WTC11 (cell line): Measurements from ENCODE around the gene SNRPD3. TPM values are rescaled to one million over a fixed set of nuclear protein-coding genes. Genes with fewer than 3 reads are reported as not detected.

Experiments
- ATAC-seq: fragments of 200-7000 bp; cut with Tn5 transposase; 2 replicates; pipeline ENCODE4 v1.10.0; 2021; ENCODE audit warnings: mild to moderate bottlenecking, moderate library complexity
- CTCF ChIA-PET: fragments of 300-600 bp; sonication (Branson Sonifier 250); formaldehyde crosslinking; loops from one replicate; lab custom pipeline; 2021; ENCODE audit warnings: antibody characterized with exemption; lab: Charles Lee
- POLR2A ChIA-PET: fragments of 350-600 bp; sonication (Branson Sonifier 250); formaldehyde crosslinking; loops from one replicate; lab custom pipeline; 2021; ENCODE audit warnings: antibody characterized with exemption; lab: Charles Lee
- DNase-seq: peaks from one replicate; pipeline ENCODE4 v3.0.0; 2021; ENCODE audit warnings: low spot score
- H3K27ac Mint-ChIP-seq: 2 replicates; pipeline ENCODE4 v1.8.0; 2021; ENCODE audit warnings: mixed read lengths
- H3K27me3 Mint-ChIP-seq: 2 replicates; pipeline ENCODE4 v1.8.0; 2021; ENCODE audit warnings: low read depth, mild to moderate bottlenecking, moderate library complexity, mixed read lengths
- H3K36me3 Mint-ChIP-seq: 2 replicates; pipeline ENCODE4 v1.8.0; 2021; ENCODE audit warnings: mixed read lengths
- H3K4me1 Mint-ChIP-seq: 2 replicates; pipeline ENCODE4 v1.8.0; 2022; ENCODE audit warnings: mixed read lengths
- H3K4me3 Mint-ChIP-seq: 2 replicates; pipeline ENCODE4 v1.8.0; 2021; ENCODE audit warnings: mild to moderate bottlenecking, moderate library complexity, mixed read lengths
- H3K9me3 Mint-ChIP-seq: 2 replicates; pipeline ENCODE4 v1.8.0; 2021; ENCODE audit warnings: mixed read lengths
- AFF4 ChIP-seq: sonication (generic); formaldehyde crosslinking; IDR thresholded peaks from 2 replicates; pipeline ENCODE4 v1.8.1; 2023; ENCODE audit warnings: mild to moderate bottlenecking, missing genetic modification reagents, borderline replicate concordance
- ATF2 ChIP-seq: sonication (generic); formaldehyde crosslinking; IDR thresholded peaks from 2 replicates; pipeline ENCODE4 v1.8.1; 2022; ENCODE audit warnings: low read depth, missing genetic modification reagents, borderline replicate concordance
- CREM ChIP-seq: sonication (generic); formaldehyde crosslinking; IDR thresholded peaks from 2 replicates; pipeline ENCODE4 v1.8.1; 2022; ENCODE audit warnings: mild to moderate bottlenecking, missing genetic modification reagents, moderate library complexity
- E2F4 ChIP-seq: sonication (generic); formaldehyde crosslinking; IDR thresholded peaks from 2 replicates; pipeline ENCODE4 v1.8.1; 2022; ENCODE audit warnings: low read depth, mild to moderate bottlenecking, moderate library complexity, missing genetic modification reagents, borderline replicate concordance
- ELF4 ChIP-seq: sonication (generic); formaldehyde crosslinking; IDR thresholded peaks from 2 replicates; pipeline ENCODE4 v1.8.1; 2022; ENCODE audit warnings: low read depth, mild to moderate bottlenecking, moderate library complexity, missing genetic modification reagents
- FOXP4 ChIP-seq: sonication (generic); formaldehyde crosslinking; IDR thresholded peaks from 2 replicates; pipeline ENCODE4 v1.8.0; 2022; ENCODE audit warnings: mild to moderate bottlenecking, missing genetic modification reagents
- KAT7 ChIP-seq: sonication (generic); formaldehyde crosslinking; IDR thresholded peaks from 2 replicates; pipeline ENCODE4 v1.8.1; 2023; ENCODE audit warnings: missing genetic modification reagents, mild to moderate bottlenecking, borderline replicate concordance
- NFE2L1 ChIP-seq: sonication (generic); formaldehyde crosslinking; IDR thresholded peaks from 2 replicates; pipeline ENCODE4 v1.8.1; 2023; ENCODE audit warnings: missing genetic modification reagents
- PRDM15 ChIP-seq: sonication (generic); formaldehyde crosslinking; IDR thresholded peaks from 2 replicates; pipeline ENCODE4 v1.8.0; 2022; ENCODE audit warnings: missing genetic modification reagents
- TEAD1 ChIP-seq: sonication (generic); formaldehyde crosslinking; IDR thresholded peaks from 2 replicates; pipeline ENCODE4 v1.8.0; 2022; ENCODE audit warnings: mild to moderate bottlenecking, missing genetic modification reagents
- USF2 ChIP-seq: sonication (generic); formaldehyde crosslinking; IDR thresholded peaks from 2 replicates; pipeline ENCODE4 v1.8.1; 2023; ENCODE audit warnings: mild to moderate bottlenecking, missing genetic modification reagents, moderate library complexity
- ZBTB21 ChIP-seq: sonication (generic); formaldehyde crosslinking; IDR thresholded peaks from 2 replicates; pipeline ENCODE4 v1.8.1; 2023; ENCODE audit warnings: mild to moderate bottlenecking, missing genetic modification reagents, borderline replicate concordance
- ZNF138 ChIP-seq: sonication (generic); formaldehyde crosslinking; conservative IDR thresholded peaks from 2 replicates; pipeline ENCODE4 v1.8.1; 2022; ENCODE audit warnings: mild to moderate bottlenecking, moderate library complexity, missing genetic modification reagents
- ZNF219 ChIP-seq: sonication (generic); formaldehyde crosslinking; IDR thresholded peaks from 2 replicates; pipeline ENCODE4 v1.8.0; 2023; ENCODE audit warnings: missing genetic modification reagents, mild to moderate bottlenecking, borderline replicate concordance
- ZNF232 ChIP-seq: sonication (generic); formaldehyde crosslinking; IDR thresholded peaks from 2 replicates; pipeline ENCODE4 v1.8.0; 2022; ENCODE audit warnings: mild to moderate bottlenecking, missing genetic modification reagents
- ZNF263 ChIP-seq: sonication (generic); formaldehyde crosslinking; IDR thresholded peaks from 2 replicates; pipeline ENCODE4 v1.8.1; 2022; ENCODE audit warnings: low read depth, mild to moderate bottlenecking, moderate library complexity, missing genetic modification reagents
- ZNF317 ChIP-seq: sonication (generic); formaldehyde crosslinking; IDR thresholded peaks from 2 replicates; pipeline ENCODE4 v1.8.1; 2023; ENCODE audit warnings: low read depth, mild to moderate bottlenecking, moderate library complexity, missing genetic modification reagents, borderline replicate concordance
- total RNA-seq: library from RNA; stranded (reverse); gene quantifications from 3 replicates; pipeline ENCODE4 v1.2.3, GENCODE V29; 2021

The SNRPD3 gene
- total RNA-seq, 1 experiment from 2014 or later: 198 TPM

GRCh38 chr22:24592058-24592850, 36.5 kb downstream of the SNRPD3 start:
- ATAC-seq: peak; percentile 49
- Mint-ChIP-seq H3K4me3 (peak overlapping the region; percentile 91), H3K27me3 (no peaks in the 10 kb centered on the region)
- DNase-seq: peak; percentile 48
- TF ChIP-seq ZNF317 (CRISPR knock-in tag) (no peak), USF2 (CRISPR knock-in tag) (no peak), ZNF219 (CRISPR knock-in tag) (0 out of 2 replicates have a peak, but pooled peaks have one; percentile 35), FOXP4 (CRISPR knock-in tag) (0 out of 2 replicates have a peak, but pooled peaks have one; percentile 6), ELF4 (CRISPR knock-in tag) (no peak), E2F4 (CRISPR knock-in tag) (no peak), PRDM15 (CRISPR knock-in tag) (peak; percentile 48; the same call in 1 of the 2 replicates), NFE2L1 (CRISPR knock-in tag) (0 out of 2 replicates have a peak, but pooled peaks have one; percentile 15), TEAD1 (CRISPR knock-in tag) (no peak), ZBTB21 (CRISPR knock-in tag) (no peak), ZNF138 (0 out of 2 replicates have a peak, but pooled peaks have one; percentile 13)
- TF ChIP-seq, all 79 proteins: peak for 5
- Mint-ChIP-seq H3K4me1 (peaks cover 12% of the 10 kb centered on the region; the same call in 1 of the 2 replicates), H3K9me3 (no peaks in the 10 kb centered on the region), H3K36me3 (no peaks in the 10 kb centered on the region), H3K27ac (peak overlapping the region; percentile 89)
- POLR2A ChIA-PET: interaction anchor here (0.6 to 1.8 kb wide), 3 partner anchors 8 to 823 kb away, joined by 3 to 6 read pairs (median 4); partner anchors contain the start of gene GUCD1
- CTCF ChIA-PET: interaction anchor here (1.0 to 3.3 kb wide), 3 partner anchors 8 to 180 kb away, joined by 3 to 9 read pairs (median 3); no protein-coding TSS in a partner anchor

- peak; percentile 88 for DNase-seq
- peak; percentile 92 for ATAC-seq
- Mint-ChIP-seq H3K36me3 (no peaks in the 10 kb centered on the region), H3K4me1 (peaks cover 12% of the 10 kb centered on the region; the same call in 1 of the 2 replicates), H3K4me3 (peak within 1 kb of the TSS; percentile 91), H3K27me3 (no peaks in the 10 kb centered on the region), H3K9me3 (no peaks in the 10 kb centered on the region), H3K27ac (peak within 1 kb of the TSS; percentile 89)
- POLR2A ChIA-PET: interaction anchor here (0.5 to 1.8 kb wide), 6 partner anchors 9 to 824 kb away, joined by 3 to 7 read pairs (median 4); partner anchors contain the start of gene GUCD1
- CTCF ChIA-PET: interaction anchor here (1.0 to 3.3 kb wide), 3 partner anchors 9 to 179 kb away, joined by 3 to 9 read pairs (median 3); no protein-coding TSS in a partner anchor
- TF ChIP-seq AFF4 (CRISPR knock-in tag) (0 out of 2 replicates have a peak, but pooled peaks have one; percentile 27), ATF2 (CRISPR knock-in tag) (no peak), ZNF219 (CRISPR knock-in tag) (peak; percentile 13; the same call in 1 of the 2 replicates), CREM (no peak), ZNF263 (CRISPR knock-in tag) (no peak), KAT7 (CRISPR knock-in tag) (0 out of 2 replicates have a peak, but pooled peaks have one; percentile 63), ZNF232 (CRISPR knock-in tag) (no peak)
Measured at GRCh38 chr22:24592851-24593558, 37.2 kb downstream of the SNRPD3 start, which contains the start of gene LRRC75B. TSS of gene LRRC75B (minus strand) at chr22:24593073. CDS start at chr22:24593039, 34 bp downstream.
